HG03025 (cell line): ENCODE results near the gene DHRS7C.
"Not testable (repeated sequence)": the region's sequence is repeated elsewhere in the genome, so short reads cannot be mapped to it uniquely, and the experiment has no call there.

Experiments used
- ATAC-seq: cut with Tn5 transposase; IDR thresholded peaks from one replicate; pipeline ENCODE4 v1.9.1; 2021; ENCODE audit warnings: mild to moderate bottlenecking, moderate library complexity; ENCODE audit not compliant: unreplicated experiment, low FRiP score

DHRS7C gene

DNA sequence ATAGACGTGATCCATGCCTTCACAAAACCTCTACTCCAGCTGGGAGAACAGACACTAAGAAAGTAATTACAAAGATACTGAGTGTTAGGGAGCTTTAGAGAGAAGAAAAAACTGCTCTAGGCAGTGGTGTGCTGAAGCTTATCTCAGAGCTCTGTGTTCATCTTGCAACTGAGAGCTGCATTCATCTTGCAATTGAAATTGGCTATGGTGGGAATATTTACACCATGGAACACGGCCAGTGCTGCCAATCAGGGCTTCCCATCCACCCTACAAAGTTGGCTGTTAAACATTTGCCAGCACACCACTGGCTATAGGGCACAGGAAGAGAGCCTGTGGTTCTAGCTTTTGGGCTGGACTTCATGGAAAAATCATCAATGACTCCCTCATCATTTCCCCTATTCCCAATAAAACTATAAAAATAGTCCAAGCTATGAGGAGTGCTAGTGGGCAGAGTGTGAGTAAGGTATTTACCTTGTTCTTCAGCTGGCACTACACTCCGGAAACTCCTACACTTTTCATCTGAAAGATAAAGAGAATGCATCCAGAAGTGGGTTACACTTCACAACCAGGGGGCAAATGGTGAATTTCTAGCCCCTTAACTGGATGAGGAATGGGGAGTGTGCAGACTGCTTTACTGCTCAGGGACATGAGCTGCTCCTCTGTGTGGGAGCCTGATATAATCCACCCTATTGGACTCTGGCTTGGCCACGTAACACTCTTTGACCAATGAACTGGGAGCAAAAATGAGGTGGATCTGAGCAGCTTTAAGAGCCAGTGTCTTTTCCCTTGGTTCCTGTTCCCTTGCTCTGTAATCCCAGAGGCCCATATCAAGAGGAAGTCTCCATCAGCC, 18.9 kb upstream of the DHRS7C start:
- no peak for ATAC-seq

DNA sequence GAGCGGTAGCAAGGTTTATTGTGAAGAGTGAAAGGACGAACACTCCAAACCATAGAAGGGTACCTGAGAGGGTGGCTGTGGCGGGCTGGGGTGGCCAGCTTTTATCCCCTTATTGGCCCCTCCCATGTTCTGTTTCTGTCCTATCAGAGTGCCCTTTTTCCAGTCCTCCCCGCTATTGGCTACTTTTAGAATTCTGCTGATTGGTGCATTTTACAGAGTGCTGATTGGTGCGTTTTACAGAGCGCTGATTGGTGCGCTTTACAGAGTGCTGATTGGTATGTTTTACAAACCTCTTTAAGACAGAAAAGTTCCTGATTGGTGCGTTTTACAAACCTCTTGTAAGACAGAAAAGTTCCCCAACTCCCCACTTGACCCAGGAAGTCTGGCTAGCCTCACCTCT, 18.0 kb upstream of the DHRS7C start:
- ATAC-seq: no peak

DNA sequence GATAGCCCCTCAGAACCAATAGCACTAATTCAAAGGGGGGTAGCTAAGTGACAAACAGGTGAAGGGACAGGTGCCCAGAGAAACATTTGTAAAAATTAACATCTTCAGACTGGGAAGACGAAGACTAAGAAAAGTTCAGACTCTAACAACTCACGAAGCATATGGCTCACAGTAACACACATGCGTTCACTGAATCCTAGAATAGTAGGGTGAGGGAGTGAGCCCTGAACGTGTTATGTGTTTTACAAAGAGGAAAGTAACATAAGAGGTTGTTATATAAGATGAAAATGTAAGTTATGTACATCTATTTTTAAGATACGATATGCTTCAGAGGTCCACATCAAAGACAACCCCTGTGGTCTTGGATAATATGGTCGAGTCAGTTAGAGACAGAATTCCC, 15.3 kb upstream of the DHRS7C start:
- no peak for ATAC-seq

DNA sequence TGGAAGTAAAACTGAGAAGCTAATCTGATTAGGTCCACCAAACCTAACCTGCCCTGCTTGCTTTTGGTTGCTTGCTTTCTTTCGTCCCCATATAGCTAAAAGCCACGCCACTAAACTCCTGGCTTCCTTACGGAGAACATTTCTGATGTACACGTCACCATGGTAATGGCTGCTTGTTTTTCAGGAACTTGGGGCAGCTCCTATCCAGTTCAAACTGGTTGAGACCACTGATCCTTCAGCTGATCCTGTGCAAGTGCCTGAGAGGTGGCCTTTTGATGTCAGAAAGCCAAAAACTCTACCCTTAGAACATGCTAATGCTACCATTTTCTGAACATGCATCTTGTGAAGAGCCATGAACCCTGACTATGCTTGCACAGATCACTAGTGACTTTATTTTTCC, 14.4 kb upstream of the DHRS7C start:
- no peak for ATAC-seq

- ATAC-seq: no peak
These were observed 11.3 kb upstream of the DHRS7C start for GRCh38 chr17:9802697-9803096.

DNA sequence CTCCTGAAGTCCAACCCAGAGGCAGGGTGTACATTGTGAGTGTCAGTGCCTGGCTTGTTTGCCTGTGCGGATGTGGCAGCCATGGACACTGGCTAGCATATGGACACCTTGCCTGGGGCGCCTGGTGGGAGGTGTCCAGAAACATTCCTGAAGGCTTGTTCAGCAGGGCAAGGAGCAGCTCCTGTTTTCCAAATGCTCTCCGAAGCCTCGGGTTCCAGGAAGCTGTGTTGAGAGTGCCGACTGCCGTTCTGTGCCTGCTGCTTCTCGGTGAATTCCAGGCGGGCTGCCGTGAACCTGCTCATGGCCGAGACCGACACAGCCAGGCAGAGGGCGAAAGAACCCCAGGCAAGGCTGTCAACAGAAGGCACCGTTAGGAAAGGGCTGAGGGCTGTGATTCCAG, 10.9 kb upstream of the DHRS7C start:
- no peak for ATAC-seq

DNA sequence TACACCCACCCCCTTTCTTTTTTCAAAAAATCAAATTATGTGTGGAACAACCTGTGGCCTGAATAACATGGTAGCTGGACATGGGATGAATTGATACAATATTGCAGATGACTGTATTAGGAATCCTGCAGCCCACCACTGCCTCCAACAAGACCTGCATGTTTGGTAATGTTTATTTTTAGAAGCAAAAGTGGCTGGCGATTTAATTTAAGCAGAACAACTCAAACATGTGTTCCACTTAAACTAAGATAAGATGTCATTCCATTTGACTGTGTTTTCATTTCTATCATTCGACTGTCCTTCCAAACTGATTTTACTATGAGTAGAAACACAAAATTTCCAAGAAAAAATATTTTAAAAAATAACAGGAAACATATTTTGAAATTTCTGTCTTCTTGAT, 10.1 kb upstream of the DHRS7C start:
- ATAC-seq: no peak

- no peak for ATAC-seq
These were observed 7.3 kb upstream of the DHRS7C start for GRCh38 chr17:9798724-9799123.

DNA sequence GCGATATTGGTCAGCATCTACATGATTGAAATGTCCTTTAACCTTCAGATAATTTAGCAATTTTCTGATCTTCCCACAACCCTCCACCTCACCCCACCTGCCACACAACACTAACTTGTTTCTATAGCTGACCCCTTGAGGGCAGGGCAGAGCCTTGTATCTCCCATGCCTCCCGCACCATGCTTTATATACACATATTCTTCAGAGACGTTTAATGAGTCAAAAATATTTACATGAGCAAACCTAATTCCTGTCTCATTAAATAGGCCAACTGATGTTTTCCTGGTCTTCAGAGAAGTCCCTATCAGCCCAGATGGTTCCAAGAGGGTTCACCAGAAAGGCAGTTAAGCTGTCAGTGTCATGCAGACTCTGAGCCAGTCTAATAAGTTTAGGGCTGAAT, 6.6 kb upstream of the DHRS7C start:
- ATAC-seq: no peak

GRCh38 chr17:9792181-9792840, 919 bp upstream of the DHRS7C start:
- no peak for ATAC-seq

GRCh38 chr17:9790316-9790715, 1.1 kb downstream of the DHRS7C start:
- no peak for ATAC-seq

DNA sequence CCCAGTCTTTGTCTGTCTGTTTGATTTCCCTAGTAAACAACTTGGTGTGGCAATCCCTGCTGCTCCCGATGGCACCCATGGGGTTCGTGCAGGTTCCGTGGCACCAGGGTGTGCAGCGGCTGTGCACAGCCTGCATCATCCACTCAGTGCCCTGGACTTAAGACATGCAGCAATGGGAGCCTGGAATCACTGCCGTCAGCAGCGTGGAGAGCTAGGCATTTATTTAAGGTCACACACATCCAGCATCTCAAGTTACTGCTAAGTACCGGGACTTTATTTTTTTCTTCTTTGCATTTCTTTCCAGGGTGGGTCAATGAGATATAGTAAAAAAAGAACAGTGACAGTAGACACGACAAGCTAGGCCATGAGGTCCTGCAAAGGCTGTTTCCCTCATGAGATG, 2.8 kb downstream of the DHRS7C start:
- ATAC-seq: no peak

- ATAC-seq: no peak
These were observed 6.8 kb downstream of the DHRS7C start for GRCh38 chr17:9784544-9784943.

GRCh38 chr17:9783465-9783864, 7.9 kb downstream of the DHRS7C start:
- not testable (repeated sequence) for ATAC-seq

- no peak for ATAC-seq
These were observed 8.3 kb downstream of the DHRS7C start for GRCh38 chr17:9783050-9783449.

- no peak for ATAC-seq
These were observed 10.8 kb downstream of the DHRS7C start for GRCh38 chr17:9780552-9780951.

DNA sequence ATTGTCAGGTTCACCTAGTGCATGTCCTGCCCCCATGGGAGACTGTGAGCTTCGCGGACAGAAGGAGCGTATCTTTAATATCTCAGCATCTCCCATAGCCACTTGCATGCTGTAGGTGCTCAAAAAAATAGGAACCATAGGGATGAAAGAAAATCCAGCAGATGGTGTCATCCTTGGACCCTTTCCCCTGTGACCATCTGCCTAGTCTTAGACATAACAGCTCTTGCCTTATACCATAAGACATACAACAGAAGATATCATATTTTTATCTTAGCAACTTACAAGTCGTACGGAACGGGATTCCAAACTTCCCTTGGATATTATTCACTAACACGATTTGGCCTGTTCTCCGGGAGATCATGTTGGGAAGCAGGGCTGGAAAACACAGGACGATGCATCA, 14.5 kb downstream of the DHRS7C start:
- ATAC-seq: no peak

DNA sequence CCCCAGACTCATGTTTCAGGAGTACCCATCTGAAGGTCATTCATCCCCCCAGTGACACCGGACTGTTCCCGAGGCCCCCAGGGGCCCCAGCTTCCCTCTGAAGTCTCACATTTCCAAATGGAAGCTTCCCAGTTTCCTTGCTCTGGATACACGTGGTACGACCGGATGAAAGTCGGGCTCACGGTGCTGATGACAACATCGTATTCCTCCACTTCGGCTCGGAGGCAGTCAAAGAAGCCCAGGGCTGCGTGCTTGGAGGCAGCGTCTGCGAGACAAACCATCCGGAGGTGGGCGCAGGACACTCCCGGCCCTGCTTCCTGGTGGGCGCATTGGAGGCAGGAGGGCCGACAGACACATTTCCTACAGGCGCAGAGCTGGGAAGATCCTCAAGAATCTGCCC, 18.7 kb downstream of the DHRS7C start:
- ATAC-seq: no peak

- no peak for ATAC-seq
These were observed 19.9 kb downstream of the DHRS7C start for GRCh38 chr17:9771465-9771864.

- ATAC-seq: no peak
These were observed 22.2 kb downstream of the DHRS7C start for GRCh38 chr17:9769036-9769695.

GRCh38 chr17:9768381-9768934, 22.9 kb downstream of the DHRS7C start:
- no peak for ATAC-seq
